HG03442 (cell line): Measurements from ENCODE around the gene HIPK2.
"Not testable (repeated sequence)": the region's sequence is repeated elsewhere in the genome, so short reads cannot be mapped to it uniquely, and the experiment has no call there.

Experiments
- ATAC-seq: cut with Tn5 transposase; IDR thresholded peaks from one replicate; pipeline ENCODE4 v1.9.1; 2021; ENCODE audit warnings: mild to moderate bottlenecking, moderate library complexity; ENCODE audit not compliant: unreplicated experiment

HIPK2 gene

DNA sequence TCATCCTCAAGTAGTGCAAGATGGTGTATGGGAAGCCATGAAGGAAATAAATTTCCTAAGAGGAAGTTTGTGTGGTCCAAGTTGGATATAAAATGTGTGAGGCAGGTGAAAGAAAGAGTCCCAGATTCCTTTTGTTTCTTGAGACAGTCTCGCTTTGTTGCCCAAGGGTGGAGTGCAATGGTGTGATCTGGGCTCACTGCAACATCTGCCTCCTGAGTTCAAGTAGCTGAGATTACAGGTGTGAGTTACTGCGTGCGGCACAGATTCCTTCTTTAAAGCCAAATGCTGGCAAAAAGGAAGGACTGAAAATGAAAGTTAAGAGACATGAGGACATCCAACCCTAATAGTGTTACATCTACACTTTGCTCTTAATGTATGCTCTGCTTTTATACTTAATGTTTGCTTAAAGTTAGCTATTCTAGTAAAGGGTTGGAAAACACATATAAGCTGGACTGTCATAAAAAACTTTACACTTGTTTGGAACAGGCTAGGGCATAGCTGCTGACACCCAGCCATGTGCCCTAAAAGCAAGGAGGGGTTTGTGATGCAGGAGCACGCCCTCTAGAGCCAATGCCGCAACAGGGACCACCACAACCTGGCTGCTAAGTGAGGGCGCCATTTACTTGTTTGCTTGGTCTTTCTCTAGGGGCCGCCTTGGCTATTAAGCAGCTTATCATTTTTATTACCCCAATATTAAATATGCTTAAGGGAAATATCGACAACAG is 219.8 kb downstream of the HIPK2 start:
- no peak for ATAC-seq

DNA sequence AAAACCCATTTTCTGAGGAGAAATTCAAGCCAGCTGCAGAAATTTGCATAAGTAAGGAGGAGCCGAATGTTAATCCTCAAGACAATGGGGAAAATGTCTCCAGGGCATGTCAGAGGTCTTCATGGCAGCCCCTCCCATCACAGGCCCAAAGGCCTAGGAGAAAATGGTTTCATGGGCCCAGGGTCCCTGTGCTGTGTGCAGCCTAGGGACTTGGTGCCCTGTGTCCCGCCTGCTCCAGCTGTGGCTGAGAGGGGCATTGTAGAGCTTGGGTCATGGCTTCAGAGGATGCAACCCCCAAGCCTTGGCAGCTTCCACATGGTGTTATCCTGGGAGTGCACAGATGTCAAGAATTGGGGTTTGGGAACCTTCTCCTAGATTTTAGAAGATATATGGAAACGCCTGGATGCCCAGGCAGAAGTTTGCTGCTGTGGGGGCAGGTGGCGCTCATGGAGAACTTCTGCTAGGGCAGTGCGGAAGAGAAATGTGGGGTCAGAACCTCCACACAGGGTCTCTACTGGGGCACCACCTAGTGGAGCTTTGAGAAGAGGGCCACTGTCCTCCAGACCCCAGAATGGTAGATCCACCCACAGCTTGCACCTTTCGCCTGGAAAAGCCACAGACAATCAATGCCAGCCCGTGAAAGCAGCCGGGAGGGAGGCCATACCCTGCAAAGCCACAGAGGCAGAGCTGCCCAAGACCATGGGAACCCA is 223.7 kb downstream of the HIPK2 start:
- not testable (repeated sequence) for ATAC-seq

DNA sequence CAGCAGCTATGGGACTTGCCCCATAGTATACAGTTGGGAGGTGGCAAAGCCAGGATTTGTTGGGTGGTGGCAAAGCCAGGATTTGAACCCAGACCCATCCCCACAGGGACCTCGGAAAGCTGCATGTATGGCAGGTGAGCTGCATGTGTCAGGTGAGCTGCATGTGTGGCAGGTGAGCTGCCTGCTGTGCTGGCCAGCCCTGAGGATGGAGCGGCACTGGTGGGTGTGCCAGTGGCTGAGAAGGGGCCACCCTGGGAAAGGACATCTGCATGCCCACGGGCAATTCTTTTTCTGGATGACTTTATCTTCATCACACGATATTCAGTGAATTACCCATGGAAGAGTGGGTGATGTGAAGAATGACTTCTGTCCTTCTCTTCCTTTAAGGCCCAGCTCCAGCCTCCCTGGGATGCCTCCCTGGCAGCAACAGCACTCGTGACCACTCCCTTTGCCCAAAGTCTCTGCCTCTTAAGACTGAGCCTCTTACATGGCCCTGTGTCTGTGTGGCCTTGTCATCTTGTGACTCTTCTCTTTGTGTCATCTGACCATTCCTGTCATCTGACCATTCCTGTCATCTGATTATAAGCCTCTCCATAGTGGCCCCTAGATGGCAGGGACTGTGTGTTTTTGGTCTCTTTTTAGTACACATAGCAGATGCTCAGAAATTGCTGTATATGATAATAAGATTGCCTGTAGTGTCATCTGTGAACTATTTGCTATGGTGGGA is 229.3 kb downstream of the HIPK2 start:
- ATAC-seq: no peak

DNA sequence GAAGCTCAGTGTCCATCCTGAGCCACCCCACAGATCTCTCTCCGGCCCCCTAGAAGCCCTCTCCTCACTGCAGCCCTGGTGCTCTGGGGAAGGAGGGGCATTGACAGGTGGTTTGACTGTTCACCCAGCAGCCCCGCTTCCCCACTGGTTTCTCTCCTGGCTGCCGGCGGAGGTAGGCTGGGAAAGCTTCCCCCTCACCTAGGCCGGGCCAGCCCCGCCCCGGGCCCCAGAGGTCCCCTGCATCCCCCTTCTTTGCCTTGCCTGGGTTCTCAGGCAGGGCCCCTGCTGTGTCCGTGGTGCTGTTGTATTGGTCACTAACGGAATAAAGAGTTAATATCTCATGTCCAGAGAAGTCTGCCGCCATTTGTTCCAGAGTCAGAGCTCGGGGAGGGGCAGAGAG is 233.2 kb downstream of the HIPK2 start:
- no peak for ATAC-seq

DNA sequence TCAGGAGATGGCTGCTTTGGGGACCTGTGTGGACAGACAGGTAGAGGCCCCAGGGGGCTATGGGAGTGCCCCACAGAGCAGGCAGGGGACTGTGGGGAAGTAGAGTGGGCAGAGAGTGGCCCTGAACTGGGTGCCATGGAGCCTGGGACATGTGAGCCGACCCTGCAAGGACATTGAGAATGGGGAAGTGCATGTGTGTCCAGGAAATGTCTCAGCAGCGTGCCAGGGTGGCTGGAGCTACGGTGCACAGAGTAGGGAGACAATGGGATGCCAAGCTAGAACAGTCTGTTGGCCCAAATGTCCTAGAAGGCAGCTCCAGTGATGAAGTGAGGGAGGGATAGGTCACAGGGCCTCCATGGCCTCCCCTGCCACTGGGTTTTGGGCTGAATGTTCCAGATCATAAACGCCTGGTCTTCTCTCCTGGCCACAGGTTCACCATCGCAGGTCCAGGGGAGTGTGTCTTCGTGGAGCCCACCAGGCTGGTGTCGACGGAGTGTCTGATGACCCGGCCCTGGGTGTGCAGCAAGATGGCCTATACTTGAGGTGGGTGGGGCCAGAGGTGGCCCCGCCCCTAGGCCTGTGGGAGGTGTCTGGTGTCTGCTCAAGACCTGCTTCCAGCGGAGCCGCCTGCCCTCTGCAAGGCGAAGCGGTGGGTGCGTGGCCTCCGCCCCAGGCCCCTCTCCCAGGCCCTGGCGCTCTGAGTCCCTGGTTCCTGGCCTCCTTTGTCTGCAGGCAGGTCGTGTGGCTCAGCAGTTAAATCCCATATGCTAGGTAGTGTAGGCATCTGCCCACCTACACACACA is 233.8 kb downstream of the HIPK2 start:
- ATAC-seq: no peak

DNA sequence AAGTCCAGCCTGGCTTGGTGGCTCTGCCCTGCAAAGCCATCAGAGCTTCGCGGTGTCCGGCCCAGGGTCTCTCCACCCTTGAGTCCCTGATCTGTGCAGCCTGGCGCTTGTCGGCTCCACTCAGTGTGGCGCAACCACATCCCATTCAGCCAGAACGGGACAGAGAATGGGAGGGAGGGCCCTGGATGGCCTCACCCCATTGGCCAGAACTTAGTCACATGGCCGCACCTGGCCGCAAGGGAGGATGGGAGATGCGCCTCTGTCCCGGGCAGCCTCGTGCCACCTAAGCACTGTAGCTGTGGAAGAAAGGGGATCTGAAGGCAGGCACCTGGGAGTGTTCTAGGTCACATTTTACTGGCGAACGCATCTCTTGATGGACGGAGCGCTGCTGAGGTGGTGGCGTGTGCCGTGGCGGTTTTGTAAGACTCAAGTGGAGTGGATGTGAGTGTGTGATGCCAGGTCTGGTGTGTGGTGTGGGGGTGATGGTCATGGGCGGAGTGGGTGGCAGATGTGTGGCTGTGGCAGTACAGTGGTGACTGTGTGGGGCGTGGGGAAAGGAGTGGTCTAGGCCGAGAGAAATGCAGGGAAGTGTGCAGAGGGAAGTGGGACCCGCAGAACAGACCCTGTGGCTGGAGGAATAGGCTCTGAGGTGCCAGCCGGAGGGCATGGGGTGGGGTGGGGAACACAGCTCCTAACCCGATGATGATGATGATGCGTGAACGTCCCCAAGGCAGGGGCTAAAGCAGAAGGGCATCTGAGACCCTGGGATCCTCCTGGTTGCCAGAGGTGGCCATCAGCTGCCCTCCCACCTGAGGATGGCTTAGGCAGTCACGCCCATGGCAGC is 235.3 kb downstream of the HIPK2 start:
- no peak for ATAC-seq

DNA sequence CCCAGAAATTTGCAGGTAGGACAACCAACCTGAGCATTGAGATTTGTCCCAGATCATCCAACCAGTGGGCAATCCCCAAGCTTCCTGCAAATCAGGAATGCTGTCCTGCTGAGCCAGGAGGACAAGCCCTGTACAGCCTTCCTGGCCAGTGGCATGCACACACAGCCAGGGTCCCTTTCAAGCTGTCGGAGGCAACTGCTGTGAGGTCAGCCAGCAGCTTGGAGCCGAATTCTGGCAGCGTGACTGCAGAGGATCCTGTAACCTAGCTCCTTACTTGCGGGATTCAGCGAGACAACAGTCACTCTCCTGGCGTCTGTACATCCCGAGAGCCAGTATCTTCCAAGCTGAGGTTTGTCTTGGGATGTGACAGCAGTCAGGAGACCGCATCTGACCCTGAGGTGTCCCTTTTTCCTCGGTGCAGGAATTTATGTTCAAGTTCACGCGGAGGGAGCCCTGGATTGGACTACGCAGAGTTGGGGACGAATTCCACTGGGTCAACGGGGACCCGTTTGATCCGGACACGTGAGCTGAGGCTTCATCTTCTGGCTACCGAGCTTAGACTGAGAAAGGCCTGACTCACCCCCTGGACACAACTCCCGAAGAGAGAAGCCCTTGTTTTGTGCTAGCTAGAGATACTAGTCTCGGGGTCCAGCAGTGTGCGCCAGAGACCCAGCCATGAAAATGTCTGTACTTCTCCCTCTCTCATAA is 236.0 kb downstream of the HIPK2 start:
- ATAC-seq: no peak

DNA sequence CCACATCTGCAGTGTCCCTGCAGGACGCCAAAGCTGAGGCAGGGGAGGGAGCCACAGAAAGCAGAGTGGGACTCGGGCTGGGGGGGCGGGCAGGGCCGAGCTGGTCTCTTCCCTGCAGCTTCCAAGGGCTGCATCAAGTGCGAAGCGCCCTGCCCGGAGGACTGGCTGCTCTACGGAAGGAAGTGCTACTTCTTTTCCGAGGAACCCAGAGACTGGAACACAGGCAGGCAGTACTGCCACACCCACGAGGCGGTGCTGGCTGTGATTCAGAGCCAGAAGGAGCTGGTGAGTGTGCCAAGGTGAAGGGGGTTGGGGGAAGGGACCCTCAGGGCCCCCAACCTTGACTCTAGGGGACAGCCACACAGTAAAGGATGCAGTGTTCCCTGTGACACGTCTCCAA is 237.6 kb downstream of the HIPK2 start:
- no peak for ATAC-seq

DNA sequence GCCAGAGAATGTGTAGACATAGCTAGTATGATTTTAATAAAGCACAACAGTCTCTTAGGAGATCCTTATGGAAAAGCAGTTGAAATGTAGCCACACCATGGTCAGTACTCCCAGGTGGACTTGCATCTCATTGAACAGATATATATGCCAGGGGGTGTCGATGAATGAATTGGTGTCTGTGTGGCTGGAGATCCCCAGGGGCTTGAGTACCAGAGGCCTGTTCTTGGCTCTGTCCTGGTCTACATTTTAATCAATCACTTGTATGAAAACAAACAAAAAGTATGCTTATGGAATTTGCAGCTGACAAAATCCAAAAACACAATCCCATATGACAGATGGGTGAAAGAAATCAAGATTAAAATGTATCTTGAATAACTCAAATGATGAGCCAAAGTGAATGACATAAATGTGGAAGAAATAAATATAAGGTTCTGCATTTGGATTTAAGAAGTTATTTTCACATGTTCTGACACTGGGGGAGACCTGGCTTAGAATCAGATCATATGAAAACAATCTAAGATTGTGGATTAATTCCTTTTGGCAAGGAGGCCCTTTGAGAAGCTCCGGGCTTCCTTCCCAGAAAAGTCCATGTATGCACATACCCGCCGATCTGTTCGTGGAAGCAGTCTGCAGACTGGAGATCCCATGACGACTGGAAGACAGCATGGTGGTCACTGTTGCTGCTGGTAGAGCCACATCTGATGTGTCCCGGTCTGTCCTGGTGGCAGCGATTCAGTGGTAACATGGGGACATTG is 238.7 kb downstream of the HIPK2 start:
- ATAC-seq: no peak

DNA sequence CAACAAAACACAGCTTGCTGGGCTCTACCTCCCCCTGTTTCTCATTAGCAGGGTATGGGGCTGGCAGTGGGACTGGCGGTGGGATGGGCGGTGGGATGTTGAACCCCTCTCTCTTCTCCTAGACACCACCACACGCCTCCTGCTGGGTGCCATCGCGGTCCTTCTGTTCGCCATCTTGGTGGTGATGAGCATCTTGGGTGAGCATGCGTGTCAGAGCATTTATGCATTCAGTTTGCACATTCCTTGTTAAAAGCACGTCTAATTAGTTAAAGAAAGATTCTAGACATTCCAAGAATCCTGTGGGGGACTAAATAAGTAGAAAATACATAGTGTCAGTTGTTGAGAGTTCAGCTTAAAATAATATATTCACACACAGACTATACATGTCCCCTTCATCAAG is 241.6 kb downstream of the HIPK2 start:
- no peak for ATAC-seq

DNA sequence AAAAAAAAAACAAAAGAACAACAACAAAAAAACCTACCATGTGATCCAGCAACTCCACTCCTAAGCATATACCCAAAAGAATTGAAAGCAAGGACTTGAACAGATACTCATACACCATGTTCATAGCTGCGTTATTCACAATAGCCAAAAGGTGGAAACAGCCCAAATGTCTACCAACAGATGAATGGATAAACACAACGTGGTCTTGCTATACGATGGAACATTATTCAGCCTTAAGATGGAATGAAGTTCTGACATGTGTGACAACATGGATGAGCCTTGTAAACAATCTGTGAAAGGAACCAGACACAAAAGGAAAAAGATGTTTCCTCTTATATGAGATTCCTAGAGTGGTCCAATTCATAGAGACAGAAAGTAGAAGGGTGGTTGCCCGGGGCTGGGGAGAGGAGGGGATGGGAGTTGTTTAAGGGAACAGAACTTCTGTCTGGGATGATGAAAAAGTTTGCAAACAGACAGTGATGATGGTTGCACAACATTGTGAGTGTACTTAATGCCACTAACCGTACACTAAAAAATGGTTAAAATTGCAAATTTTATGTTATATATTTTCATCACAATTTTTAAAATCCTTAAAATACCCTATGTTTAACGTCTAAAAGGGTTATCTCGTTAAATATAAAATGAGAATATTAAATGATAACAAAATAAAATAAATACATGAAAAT is 242.7 kb downstream of the HIPK2 start:
- ATAC-seq: no peak

DNA sequence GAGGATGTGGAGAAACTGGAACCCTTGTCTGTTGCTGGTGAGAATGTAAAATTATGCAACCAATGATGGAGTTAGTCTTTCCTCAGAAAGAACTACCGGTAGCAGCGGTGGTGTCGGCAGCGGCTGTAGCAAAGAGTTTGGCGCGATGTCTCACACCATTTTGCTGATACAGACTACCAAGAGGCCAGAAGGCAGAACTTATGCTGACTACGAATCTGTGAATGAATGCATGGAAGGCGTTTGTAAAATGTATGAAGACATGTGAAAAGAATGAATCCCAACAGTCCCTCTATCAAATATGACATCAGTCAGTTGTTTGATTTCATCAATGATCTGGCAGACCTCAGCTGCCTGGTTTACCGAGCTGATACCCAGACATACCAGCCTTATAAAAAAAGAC is 243.7 kb downstream of the HIPK2 start:
- ATAC-seq: no peak

DNA sequence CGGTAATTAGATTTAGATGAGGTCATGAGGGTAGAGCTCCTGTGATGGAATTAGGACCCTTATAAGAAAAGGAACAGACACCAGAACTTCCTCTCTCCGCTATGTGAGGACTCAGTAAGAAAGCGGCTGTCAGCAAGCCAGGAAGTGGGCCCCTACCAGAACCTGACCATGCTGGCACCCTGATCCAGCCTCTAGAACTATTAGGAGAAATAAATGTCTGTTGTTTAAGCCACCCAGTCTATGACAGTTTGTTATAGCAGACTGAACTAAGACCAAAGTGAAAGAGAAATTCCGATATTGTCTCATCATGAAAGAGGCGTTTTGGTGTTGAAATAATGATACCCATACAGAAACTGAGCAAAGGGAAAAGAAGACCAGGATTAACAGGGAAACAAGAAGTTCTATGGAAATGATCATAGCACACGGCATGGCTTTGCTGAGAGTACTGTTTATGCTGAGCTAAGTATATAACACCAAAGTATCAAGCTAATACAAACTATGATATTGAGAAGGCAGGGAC is 245.1 kb downstream of the HIPK2 start:
- no peak for ATAC-seq

DNA sequence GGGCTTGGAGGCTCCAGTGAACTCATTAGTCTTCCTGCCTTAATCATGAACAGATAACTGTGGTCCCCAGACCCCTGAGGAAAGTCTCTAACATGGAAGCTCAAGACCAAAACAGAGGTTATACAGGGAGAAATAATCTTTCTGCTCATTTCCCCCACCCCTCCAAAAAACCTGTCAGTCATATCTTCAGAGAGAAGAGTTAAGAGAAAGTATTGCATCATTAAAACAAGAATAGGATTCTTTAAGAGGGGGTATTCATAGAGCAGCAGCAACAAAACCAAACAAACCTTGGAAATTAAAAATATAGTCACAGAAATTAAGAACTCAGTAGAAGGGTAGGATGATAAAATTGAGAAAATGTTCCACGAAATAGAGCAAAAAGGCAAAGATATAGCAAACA is 246.7 kb downstream of the HIPK2 start:
- ATAC-seq: no peak

DNA sequence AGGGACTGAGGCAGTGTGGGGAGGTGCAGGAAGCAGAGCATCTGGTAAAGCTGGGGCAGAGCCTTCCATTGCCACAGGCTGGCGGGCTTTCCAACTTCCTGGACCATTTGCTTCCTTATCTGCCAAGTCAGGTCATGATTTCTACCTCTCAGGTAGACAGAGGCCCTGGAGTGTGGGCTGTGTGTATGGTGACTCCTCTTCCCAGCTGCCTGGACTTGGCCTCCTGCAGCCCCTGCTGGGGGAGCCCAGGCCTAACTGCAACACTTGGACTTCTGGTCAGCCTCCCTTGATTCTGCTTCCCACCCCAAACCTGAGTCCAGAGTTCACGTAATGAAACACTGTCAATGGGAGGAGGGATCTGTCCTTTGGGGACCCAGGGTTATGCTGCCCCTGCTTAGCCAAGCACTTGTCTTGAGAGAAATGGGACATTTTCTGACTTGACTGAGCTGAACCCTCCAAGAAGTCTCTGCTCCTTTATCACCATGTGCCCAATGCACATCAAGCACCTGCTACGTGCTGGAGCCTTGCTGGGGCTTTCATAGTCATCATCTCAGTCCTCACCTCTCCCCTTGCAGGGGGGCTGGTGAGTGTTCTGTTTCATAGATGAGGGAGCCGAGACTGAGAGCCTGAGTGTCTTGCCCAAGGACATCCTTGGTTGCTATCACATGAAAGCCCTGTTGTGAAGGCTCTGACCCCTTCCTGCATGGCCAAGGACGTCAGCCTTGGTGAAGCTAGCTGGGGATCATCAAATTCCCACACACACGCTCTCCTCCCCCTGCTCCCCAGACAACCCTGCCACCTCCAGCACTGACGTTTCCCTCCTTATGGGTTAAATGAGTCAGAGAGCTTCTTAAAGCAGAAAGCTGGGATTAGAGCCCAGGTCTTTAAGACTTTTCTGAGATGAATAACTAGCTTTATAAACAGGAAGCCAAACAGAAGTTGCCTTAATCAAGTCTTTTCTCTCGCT is 250.9 kb downstream of the HIPK2 start:
- no peak for ATAC-seq

DNA sequence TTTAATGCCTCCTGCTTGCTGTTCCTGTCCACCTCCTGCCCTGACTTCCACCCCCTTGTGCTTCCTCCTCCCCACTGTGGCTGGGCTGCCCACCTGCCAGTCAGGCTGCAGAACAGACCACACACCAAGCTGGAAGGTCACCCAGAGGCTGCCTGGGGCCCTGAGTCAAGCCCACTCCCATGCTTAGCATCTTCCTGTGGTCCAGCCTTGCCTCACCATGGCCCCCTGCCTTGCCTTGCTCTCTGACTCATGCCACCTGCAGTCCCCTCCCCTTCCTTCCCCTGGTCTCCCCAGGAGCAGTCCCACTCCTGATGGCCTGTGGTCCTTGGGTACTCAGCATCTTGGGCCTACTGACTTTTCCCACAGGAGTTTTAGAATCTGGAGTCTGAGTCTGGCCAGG is 252.0 kb downstream of the HIPK2 start:
- ATAC-seq: no peak

DNA sequence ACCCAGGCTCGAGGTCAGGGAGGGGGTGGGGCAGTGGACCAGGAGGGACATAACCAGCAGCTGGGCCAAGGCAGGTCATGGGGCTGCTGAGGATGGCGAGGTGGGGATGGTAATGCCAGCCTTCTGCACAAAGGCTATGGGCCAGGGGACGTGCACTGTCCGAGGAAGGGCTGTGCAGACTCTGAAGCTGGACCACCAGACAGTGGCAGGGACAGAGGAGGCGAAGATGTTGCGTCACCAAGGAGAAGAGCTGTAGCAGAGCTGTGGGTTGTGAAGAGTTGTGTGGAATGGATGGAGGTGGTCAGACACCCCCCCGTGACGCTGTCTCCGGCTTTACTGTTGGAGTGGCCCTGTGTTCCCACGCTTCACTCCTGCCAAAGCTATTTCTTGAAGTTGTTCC is 252.6 kb downstream of the HIPK2 start:
- ATAC-seq: no peak
